ENCODE data around the gene TNNI3K. TPM values are rescaled to one million over a fixed set of nuclear protein-coding genes. Genes with fewer than 3 reads are reported as not detected.

TNNI3K gene
- total and polyA plus RNA-seq, 9 of the 15 experiments (the other 6 are each of a cell fraction or from before 2014, with no cell fraction given) = 0.21 to 0.53 (median 0.32) TPM; not detected in 5

GRCh38 chr1:74523873-74524480 lies 288.8 kb downstream of the TNNI3K start:
- H3K9ac ChIP-seq (ENCODE audit: insufficient read depth in 1 of 2, low read depth in 2 of 2, low read length in 2 of 2) = no peak overlapping the region
- DNase-seq (ENCODE audit: extremely low read depth in 1 of 4, low spot score in 3 of 4) = no peak
- H3K4me1 ChIP-seq (replicated peaks in 1 of 2; ENCODE audit: control insufficient read depth in 2 of 2, insufficient read depth in 2 of 2, low read length in 2 of 2) = no peaks in the 10 kb centered on the region
- FAIRE-seq = no peak
- H3K36me3 ChIP-seq (ENCODE audit: control insufficient read depth, insufficient read depth, low read length) = no peaks in the 10 kb centered on the region
- WGBS (ENCODE audit: insufficient coverage, low coverage, missing lambda C conversion rate) = 0% methylated on average over 1 of the region's 2 CpGs
- ATAC-seq = no peak
- 0 out of 2 replicates have a peak, but pooled peaks cover 2% of the 10 kb centered on the region for H3K9me3 ChIP-seq (replicated peaks; ENCODE audit: control insufficient read depth, insufficient read depth, low read depth, low read length)
- no TSS peak for BruUV-seq (replicated peaks)
- H4K20me1 ChIP-seq (replicated peaks; ENCODE audit: control insufficient read depth, insufficient read depth, low read length) = no peaks in the 10 kb centered on the region
- no peaks in the 10 kb centered on the region for H3K9me1 ChIP-seq (ENCODE audit: control insufficient read depth, insufficient read depth, low read length)
- CTCF ChIA-PET (ENCODE audit: low intra/inter-chr PET ratio) = no interaction called here
- H3K4me2 ChIP-seq (ENCODE audit: insufficient read depth, low read length) = no peak overlapping the region
- no peak overlapping the region for H2AFZ ChIP-seq (ENCODE audit: low read depth, low read length)
- H3K4me3 ChIP-seq = no peak overlapping the region
- in situ Hi-C loops (cut with MboI) = no loop called here
- H3K27me3 ChIP-seq (ENCODE audit: control insufficient read depth in 2 of 2, insufficient read depth in 2 of 2, low read length in 2 of 2) = no peaks in the 10 kb centered on the region
- no peak for TF ChIP-seq TSC22D4 (tag; IDR thresholded peaks at IDR 0.05)
- no peak for TF ChIP-seq U2AF2 (optimal IDR thresholded peaks at IDR 0.05; ENCODE audit: low read depth, low read length)
- TF ChIP-seq MED1 (CRISPR knock-in tag; IDR thresholded peaks at IDR 0.05; ENCODE audit: borderline replicate concordance) = no peak
- no peak for TF ChIP-seq SIN3A (IDR thresholded peaks at IDR 0.05; ENCODE audit: borderline replicate concordance in 2 of 2, control insufficient read depth in 1 of 2, low read depth in 2 of 2, low read length in 2 of 2)
- no peak for TF ChIP-seq ZKSCAN8 (CRISPR knock-in tag; IDR thresholded peaks at IDR 0.05)
- no peak for TF ChIP-seq KDM1A (IDR thresholded peaks at IDR 0.05)
- no peak for TF ChIP-seq ZNF232 (CRISPR knock-in tag; IDR thresholded peaks at IDR 0.05)
- TF ChIP-seq FOXJ2 (tag; IDR thresholded peaks at IDR 0.05) = no peak
- no peak for TF ChIP-seq FOXA1 (IDR thresholded peaks at IDR 0.05; ENCODE audit: borderline replicate concordance)
- no peak for TF ChIP-seq CAMTA2 (CRISPR knock-in tag; conservative IDR thresholded peaks at IDR 0.05)
- TF ChIP-seq ASH1L (IDR thresholded peaks at IDR 0.05; ENCODE audit: borderline replicate concordance, low read depth, partially characterized antibody) = no peak
- POLR2A ChIA-PET = no interaction called here
- no peaks in the 10 kb centered on the region for H3K79me2 ChIP-seq (ENCODE audit: control insufficient read depth, insufficient read depth, low read length)
- no peak overlapping the region for H3K27ac ChIP-seq (ENCODE audit: extremely low read depth, low read depth, low read length)
- intact Hi-C loops (cut with micrococcal nuclease) = no loop called here

Measured in K562 (cell line).